ENCODE data around the gene RABL3.

The RABL3 gene

DNA sequence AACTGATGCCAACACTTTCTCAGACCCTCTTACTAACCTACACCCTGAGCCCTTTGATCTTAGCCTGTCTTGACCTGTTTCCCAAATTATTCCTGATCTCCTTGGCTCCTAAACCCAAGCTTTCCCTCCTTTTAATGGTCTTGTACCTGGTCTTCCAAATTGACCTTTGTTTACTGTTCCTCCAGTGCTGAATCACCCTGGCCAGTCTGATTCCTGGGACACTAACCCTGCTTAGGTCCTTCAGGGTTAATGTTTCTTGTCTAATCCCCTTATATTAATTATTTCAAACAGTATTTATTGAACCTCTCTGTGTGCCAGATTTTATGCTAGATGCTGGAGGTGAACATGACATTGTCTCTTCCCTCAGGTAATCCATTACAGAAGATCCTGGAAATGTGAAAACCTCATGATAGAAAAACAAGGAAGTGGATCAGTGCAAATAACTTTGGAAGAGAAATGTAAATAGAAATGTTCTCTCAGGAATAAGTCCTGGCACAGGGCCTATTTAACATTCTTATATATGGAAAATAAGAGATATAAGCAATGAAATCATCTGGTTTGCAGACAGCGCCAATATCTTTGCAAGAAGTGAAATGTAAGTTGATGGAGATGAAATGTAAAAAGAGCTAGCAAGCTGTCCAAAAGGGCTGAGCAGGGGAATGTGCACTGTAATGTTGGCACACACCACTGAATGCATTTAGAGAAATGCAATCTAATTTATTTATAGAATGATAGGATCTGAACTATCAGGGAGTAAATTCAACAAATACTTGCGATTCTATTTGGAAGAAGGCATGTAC is 81.0 kb downstream of the RABL3 start:
- no peak for DNase-seq (ENCODE audit: low spot score)
- Histone ChIP-seq H3K4me3 (no peak overlapping the region), H3K27ac (no peak overlapping the region)
- TF ChIP-seq, protein P1, sequence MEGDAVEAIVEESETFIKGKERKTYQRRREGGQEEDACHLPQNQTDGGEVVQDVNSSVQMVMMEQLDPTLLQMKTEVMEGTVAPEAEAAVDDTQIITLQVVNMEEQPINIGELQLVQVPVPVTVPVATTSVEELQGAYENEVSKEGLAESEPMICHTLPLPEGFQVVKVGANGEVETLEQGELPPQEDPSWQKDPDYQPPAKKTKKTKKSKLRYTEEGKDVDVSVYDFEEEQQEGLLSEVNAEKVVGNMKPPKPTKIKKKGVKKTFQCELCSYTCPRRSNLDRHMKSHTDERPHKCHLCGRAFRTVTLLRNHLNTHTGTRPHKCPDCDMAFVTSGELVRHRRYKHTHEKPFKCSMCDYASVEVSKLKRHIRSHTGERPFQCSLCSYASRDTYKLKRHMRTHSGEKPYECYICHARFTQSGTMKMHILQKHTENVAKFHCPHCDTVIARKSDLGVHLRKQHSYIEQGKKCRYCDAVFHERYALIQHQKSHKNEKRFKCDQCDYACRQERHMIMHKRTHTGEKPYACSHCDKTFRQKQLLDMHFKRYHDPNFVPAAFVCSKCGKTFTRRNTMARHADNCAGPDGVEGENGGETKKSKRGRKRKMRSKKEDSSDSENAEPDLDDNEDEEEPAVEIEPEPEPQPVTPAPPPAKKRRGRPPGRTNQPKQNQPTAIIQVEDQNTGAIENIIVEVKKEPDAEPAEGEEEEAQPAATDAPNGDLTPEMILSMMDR (IDR thresholded peaks at IDR 0.05), result no peak

DNA sequence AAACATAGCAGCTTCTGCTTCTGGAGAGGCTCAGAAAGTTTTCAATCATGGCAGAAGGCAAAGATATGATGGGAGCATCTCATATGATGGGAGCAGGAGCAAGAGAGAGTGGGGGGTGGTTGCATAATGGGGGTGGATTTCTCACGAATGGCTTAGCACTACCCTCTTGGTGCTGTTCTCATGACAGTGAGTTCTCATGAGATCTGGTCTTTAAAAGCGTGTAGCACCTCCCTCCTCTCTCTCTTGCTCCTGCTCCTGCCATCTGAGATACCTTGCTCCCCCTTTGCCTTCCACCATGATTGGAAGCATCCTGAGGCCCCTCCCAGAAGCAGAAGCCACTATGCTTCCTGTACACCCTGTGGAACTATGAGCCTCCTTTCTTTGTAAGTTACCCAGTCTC is 82.5 kb downstream of the RABL3 start:
- TF ChIP-seq, protein P1 (IDR thresholded peaks at IDR 0.05), result no peak

DNA sequence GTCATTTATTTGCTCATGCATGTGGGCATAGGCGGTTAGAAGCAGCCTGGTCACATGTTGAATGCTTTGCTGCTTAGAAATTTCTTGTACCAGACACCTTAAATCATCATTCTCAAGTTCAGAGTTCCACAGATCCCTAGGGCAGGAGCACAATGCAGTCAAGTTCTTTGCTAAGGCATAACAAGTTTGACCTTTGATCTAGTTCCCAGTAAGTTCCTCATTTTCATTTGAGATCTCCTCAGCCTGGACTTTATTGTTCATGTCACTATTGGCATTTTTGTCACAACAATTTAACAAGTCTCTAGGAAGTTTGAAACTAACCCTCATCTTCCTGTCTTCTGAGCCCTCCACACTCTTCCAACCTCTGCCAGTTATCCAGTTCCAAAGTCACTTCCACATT is 83.0 kb downstream of the RABL3 start:
- no peak for DNase-seq (ENCODE audit: low spot score)
- no peak overlapping the region for H3K4me3 ChIP-seq
- TF ChIP-seq, protein P1 (IDR thresholded peaks at IDR 0.05), result no peak
- H3K27ac ChIP-seq, result no peak overlapping the region

More for the DNA sequence above, 82.5 kb downstream of the RABL3 start:
- no peak for DNase-seq (ENCODE audit: low spot score)
- no peak overlapping the region for H3K27ac ChIP-seq
- H3K4me3 ChIP-seq, result no peak overlapping the region

DNA sequence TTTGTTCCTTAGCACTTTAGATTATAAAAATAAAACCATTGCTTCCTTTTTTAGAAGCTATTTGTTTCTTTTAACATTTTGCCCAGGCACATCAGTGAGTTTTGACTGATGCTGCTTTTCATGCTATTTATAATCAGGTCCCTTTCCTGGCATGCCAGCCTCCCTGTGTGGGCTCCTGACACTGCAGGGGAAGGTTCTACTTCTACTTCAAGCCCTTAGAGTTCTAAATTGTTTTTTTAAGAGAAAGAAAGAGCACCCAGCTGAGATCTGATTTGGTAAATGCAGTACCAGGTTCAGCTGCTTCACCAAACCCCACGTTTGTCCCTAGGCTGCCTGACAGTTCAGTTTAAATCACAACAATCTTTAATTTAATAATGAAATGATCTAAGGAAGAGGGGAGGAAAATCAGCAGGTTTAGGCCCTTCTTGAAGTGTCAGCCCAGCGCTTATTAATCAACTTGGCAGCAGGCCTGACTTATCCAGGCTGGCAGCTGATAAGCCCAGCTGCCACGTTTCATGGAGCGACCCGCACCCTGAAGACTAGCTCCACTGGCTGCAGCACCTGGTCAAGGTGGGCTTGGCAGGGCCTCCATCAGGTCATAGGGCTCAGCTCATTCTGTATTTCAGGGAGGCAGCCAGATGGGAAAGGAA is 89.3 kb downstream of the RABL3 start:
- Histone ChIP-seq H3K4me3 (no peak overlapping the region), H3K27ac (no peak overlapping the region)
- DNase-seq (ENCODE audit: low spot score), result no peak
- TF ChIP-seq, protein P1 (IDR thresholded peaks at IDR 0.05), result no peak

DNA sequence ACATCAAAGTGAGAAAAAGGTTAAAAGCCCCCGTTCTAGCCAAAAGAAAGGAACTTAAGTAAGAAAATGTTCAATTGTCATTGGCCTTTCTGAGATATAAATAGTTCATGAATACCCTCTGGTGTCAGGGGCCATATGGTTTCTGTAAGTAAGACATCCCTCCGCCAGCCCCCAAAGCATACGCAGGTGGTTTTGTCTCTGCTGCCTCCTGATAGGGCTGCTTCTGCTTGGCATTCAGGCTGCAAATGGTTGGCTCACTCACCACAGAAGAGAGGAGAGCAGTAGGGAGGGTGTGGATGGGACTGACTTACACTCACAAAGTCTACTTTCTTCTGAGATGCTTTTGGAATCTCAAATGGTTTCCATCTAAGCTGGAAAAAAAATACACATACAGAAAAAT is 90.0 kb downstream of the RABL3 start:
- no peak overlapping the region for H3K27ac ChIP-seq
- DNase-seq (ENCODE audit: low spot score), result no peak
- H3K4me3 ChIP-seq, result no peak overlapping the region
- TF ChIP-seq, protein P1 (IDR thresholded peaks at IDR 0.05), result no peak

DNA sequence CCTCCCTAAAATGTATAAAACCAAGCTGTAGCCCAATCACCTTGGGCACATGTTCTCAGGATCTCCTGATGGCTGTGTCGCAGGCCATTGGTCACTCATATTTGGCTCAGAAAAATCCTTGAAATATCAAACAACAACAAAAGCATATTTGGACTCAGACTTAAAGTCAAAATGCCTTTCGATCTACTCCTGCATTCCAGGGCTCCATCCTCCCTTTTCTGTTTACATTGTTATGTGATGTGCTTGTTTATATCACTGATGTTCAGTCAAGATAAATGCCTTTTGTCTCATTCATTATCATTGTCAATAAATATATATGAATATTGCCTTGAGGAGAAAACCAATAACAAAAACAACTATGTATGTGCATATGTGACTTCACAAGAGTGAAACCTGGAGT is 92.0 kb downstream of the RABL3 start:
- Histone ChIP-seq H3K27ac (no peak overlapping the region), H3K4me3 (no peak overlapping the region)
- TF ChIP-seq, protein P1 (IDR thresholded peaks at IDR 0.05), result no peak
- no peak for DNase-seq (ENCODE audit: low spot score)

DNA sequence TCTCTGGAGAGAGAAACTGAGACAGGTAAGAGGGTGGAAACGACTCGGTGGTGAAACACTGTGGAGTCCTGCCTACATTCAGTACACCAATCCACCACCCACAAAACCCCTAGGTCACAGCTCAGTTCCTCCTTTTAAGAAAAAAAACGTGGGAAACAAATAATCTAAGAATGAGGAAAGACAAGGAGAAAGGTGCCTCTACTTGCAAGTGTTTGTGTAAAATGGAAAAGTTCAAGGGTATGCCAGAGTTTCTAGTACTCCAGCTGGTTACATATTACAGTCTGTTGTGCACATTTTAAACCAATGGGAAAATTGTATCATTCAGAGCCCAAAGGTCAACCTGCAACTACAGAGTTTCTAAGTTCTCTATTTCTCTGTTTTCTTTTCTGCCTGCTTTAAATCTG is 92.5 kb downstream of the RABL3 start:
- Histone ChIP-seq H3K4me3 (no peak overlapping the region), H3K27ac (no peak overlapping the region)
- TF ChIP-seq, protein P1 (IDR thresholded peaks at IDR 0.05), result no peak
- no peak for DNase-seq (ENCODE audit: low spot score)
